Measurements from ENCODE around the gene MELTF.
A peak's percentile ranks its signal among the peaks of the same experiment; 100 is the strongest.

MELTF gene

DNA sequence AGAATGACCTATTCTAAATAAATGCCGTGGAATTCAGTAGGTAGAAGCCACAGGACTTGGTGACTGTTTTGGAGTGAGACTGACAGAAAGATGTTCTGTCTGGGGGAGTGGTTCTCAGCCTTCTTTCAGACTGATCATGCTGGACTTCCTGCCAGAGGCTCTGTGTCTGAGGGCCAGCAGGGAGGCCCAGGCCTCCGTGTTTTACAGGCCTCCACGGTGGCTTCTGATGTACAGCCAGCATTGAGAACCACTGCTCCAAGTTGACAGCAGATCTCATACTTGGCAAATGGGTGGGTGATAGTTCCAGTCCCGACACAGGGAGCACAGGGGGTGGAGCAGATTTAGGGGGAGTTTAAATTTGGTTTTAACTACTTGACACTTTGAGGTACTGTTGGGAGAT lies 54.3 kb downstream of the MELTF start:
- DNase-seq (ENCODE audit: low read depth, low spot score), result no peak
- TF ChIP-seq SUZ12 (IDR thresholded peaks at IDR 0.05; ENCODE audit: extremely low read depth, insufficient read depth, insufficient read length), result no peak
- TF ChIP-seq YY1 (IDR thresholded peaks at IDR 0.05; ENCODE audit: insufficient read depth, insufficient read length), result no peak
- no peak for TF ChIP-seq ZNF274 (IDR thresholded peaks at IDR 0.05; ENCODE audit: low read depth, low read length)
- H3K9ac ChIP-seq (ENCODE audit: insufficient read length, low read depth), result no peak overlapping the region
- H3K36me3 ChIP-seq (ENCODE audit: insufficient read depth, insufficient read length, low read length), result no peaks in the 10 kb centered on the region
- no peak overlapping the region for H3K4me3 ChIP-seq (ENCODE audit: insufficient read length, low read depth)
- no peaks in the 10 kb centered on the region for H3K4me1 ChIP-seq (ENCODE audit: insufficient read depth, insufficient read length)
- peaks cover 13% of the 10 kb centered on the region for H3K27me3 ChIP-seq (ENCODE audit: insufficient read depth, insufficient read length)
- peaks cover 22% of the 10 kb centered on the region for H3K9me3 ChIP-seq (ENCODE audit: insufficient read depth, low read length)

DNA sequence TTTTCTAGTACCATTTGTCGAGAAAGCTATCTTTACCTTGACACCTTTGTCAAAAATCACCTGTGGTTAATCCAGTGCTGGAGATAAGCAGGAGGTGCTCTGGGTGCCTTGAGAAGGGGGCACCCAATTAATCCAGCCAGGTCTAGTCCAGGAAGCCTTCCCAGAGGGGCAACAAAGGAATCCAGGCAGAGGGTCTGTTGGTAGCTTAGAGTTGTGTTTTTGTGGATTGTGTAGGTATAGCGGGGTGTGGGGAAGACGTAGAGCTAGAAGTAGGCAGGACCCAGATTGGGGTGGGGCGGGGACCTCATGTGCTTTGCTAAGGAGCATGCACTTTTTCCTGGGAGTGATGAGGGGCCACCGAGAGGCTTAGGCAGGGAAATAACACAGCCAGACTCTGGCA lies 55.0 kb downstream of the MELTF start:
- Histone ChIP-seq H3K4me3 (ENCODE audit: insufficient read length, low read depth) (no peak overlapping the region), H3K9ac (ENCODE audit: insufficient read length, low read depth) (no peak overlapping the region), H3K36me3 (ENCODE audit: insufficient read depth, insufficient read length, low read length) (no peaks in the 10 kb centered on the region), H3K4me1 (ENCODE audit: insufficient read depth, insufficient read length) (no peaks in the 10 kb centered on the region), H3K9me3 (ENCODE audit: insufficient read depth, low read length) (peaks cover 25% of the 10 kb centered on the region), H3K27me3 (ENCODE audit: insufficient read depth, insufficient read length) (peaks cover 20% of the 10 kb centered on the region)
- no peak for DNase-seq (ENCODE audit: low read depth, low spot score)
- no peak for TF ChIP-seq ZNF274 (IDR thresholded peaks at IDR 0.05; ENCODE audit: low read depth, low read length)
- no peak for TF ChIP-seq YY1 (IDR thresholded peaks at IDR 0.05; ENCODE audit: insufficient read depth, insufficient read length)
- no peak for TF ChIP-seq SUZ12 (IDR thresholded peaks at IDR 0.05; ENCODE audit: extremely low read depth, insufficient read depth, insufficient read length)

DNA sequence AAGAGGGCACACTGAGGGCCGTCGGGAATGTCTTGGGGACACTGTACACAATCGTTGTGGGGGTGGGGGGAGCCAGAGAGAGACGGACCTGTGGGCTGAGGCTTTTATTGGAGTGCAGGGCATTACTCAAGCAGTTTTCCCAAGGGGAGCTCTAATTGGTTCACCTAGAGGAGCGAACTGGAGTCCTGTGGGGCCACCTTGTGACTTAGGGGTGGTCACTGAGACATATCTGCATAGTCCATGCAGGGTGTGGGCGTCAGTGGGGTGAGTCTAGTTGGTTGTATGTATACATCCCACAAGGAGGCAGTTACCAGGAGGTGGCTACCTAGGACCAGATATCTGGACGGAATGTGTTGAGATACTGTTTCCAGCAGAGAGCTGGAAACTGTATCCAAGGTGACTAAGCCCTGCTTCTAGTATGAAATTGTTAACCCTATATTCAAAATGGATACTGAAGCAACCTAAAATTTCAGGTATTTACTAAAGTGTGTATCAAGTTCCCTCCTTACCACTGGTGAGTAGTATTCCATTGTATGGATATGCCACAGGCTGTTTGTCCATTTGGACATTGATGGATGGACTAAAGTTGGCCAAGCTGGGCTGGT lies 58.4 kb downstream of the MELTF start:
- no peak for DNase-seq (ENCODE audit: low read depth, low spot score)

DNA sequence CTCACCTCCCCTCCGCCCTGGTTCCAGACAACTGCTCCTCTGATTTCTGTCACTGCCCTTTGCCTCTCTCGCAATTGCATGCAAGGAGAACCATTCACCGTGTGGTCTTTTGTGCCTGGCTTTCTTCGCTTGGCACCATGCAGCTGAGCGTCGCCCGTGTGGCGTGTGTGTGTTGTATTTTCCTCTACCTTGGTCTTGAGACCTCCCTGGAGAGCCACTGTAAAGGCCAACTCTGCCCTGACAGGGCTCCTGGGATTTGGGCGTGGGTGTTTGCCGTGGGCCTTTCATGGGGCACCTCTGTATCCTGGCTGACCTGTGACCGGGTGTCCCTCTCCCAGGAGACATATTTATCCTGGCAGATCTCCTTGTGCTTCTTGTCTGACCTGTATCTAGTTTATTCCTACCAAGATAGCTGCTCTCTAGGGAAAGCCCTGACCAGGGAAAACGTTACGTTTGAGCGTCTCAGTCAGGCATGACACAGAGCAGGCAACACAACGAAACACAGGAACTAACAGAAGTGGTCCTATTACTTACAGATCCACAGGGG lies 59.0 kb downstream of the MELTF start:
- TF ChIP-seq SUZ12 (IDR thresholded peaks at IDR 0.05; ENCODE audit: extremely low read depth, insufficient read depth, insufficient read length), result no peak
- TF ChIP-seq YY1 (IDR thresholded peaks at IDR 0.05; ENCODE audit: insufficient read depth, insufficient read length), result no peak
- TF ChIP-seq ZNF274 (IDR thresholded peaks at IDR 0.05; ENCODE audit: low read depth, low read length), result no peak
- H3K36me3 ChIP-seq (ENCODE audit: insufficient read depth, insufficient read length, low read length), result no peaks in the 10 kb centered on the region
- no peak overlapping the region for H3K4me3 ChIP-seq (ENCODE audit: insufficient read length, low read depth)
- DNase-seq (ENCODE audit: low read depth, low spot score), result no peak
- H3K27me3 ChIP-seq (ENCODE audit: insufficient read depth, insufficient read length), result peaks cover 52% of the 10 kb centered on the region
- H3K4me1 ChIP-seq (ENCODE audit: insufficient read depth, insufficient read length), result peaks cover 6% of the 10 kb centered on the region
- no peak overlapping the region for H3K9ac ChIP-seq (ENCODE audit: insufficient read length, low read depth)
- peaks cover 25% of the 10 kb centered on the region for H3K9me3 ChIP-seq (ENCODE audit: insufficient read depth, low read length)

More for the DNA sequence above, 58.4 kb downstream of the MELTF start:
- Histone ChIP-seq H3K9ac (ENCODE audit: insufficient read length, low read depth) (no peak overlapping the region), H3K4me3 (ENCODE audit: insufficient read length, low read depth) (no peak overlapping the region), H3K4me1 (ENCODE audit: insufficient read depth, insufficient read length) (peaks cover 6% of the 10 kb centered on the region), H3K9me3 (ENCODE audit: insufficient read depth, low read length) (peaks cover 25% of the 10 kb centered on the region), H3K27me3 (ENCODE audit: insufficient read depth, insufficient read length) (peaks cover 52% of the 10 kb centered on the region), H3K36me3 (ENCODE audit: insufficient read depth, insufficient read length, low read length) (no peaks in the 10 kb centered on the region)
- TF ChIP-seq ZNF274 (IDR thresholded peaks at IDR 0.05; ENCODE audit: low read depth, low read length), result no peak
- no peak for TF ChIP-seq SUZ12 (IDR thresholded peaks at IDR 0.05; ENCODE audit: extremely low read depth, insufficient read depth, insufficient read length)
- no peak for TF ChIP-seq YY1 (IDR thresholded peaks at IDR 0.05; ENCODE audit: insufficient read depth, insufficient read length)

GRCh38 chr3:196969660-196970546 lies 59.7 kb downstream of the MELTF start:
- TF ChIP-seq ZNF274 (IDR thresholded peaks at IDR 0.05; ENCODE audit: low read depth, low read length), result no peak
- TF ChIP-seq SUZ12 (IDR thresholded peaks at IDR 0.05; ENCODE audit: extremely low read depth, insufficient read depth, insufficient read length), result peak; percentile 46
- peaks cover 25% of the 10 kb centered on the region for H3K9me3 ChIP-seq (ENCODE audit: insufficient read depth, low read length)
- H3K4me1 ChIP-seq (ENCODE audit: insufficient read depth, insufficient read length), result peaks cover 6% of the 10 kb centered on the region
- H3K36me3 ChIP-seq (ENCODE audit: insufficient read depth, insufficient read length, low read length), result no peaks in the 10 kb centered on the region
- peaks cover 52% of the 10 kb centered on the region for H3K27me3 ChIP-seq (ENCODE audit: insufficient read depth, insufficient read length)
- DNase-seq (ENCODE audit: low read depth, low spot score), result peak; percentile 39
- H3K4me3 ChIP-seq (ENCODE audit: insufficient read length, low read depth), result peak overlapping the region; percentile 72
- peak overlapping the region; percentile 86 for H3K9ac ChIP-seq (ENCODE audit: insufficient read length, low read depth)

DNA sequence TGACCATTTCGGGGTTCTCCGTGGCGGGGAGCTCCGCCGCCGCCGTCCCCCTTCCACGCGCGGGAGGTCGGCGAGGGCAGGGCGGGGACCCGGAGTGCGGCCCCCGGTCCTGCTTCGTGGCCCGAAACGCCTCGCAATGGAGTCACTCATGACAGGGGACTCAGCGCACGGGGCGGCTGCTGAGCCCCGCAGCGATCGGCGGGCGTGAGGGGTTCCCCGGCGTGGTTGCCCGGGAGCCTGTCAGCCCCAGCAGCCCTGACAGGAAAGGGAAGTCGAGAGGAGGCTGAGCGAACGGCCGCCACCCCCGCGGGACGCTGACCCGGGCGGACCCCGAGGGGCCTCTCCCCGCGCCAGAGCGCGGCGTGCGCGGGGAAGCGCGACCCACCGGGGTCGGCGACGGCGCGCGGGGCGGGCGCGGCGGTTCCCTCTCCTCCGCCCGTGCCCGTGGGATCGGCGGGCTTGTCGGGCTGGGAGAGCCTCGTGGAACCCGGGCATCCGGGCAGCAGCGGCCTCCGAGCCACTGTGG lies 60.4 kb downstream of the MELTF start:
- H3K9me3 ChIP-seq (ENCODE audit: insufficient read depth, low read length), result peaks cover 25% of the 10 kb centered on the region
- peak overlapping the region; percentile 86 for H3K9ac ChIP-seq (ENCODE audit: insufficient read length, low read depth)
- H3K4me3 ChIP-seq (ENCODE audit: insufficient read length, low read depth), result peak overlapping the region; percentile 72
- no peak for TF ChIP-seq ZNF274 (IDR thresholded peaks at IDR 0.05; ENCODE audit: low read depth, low read length)
- TF ChIP-seq SUZ12 (IDR thresholded peaks at IDR 0.05; ENCODE audit: extremely low read depth, insufficient read depth, insufficient read length), result no peak
- no peak for TF ChIP-seq YY1 (IDR thresholded peaks at IDR 0.05; ENCODE audit: insufficient read depth, insufficient read length)
- peaks cover 6% of the 10 kb centered on the region for H3K4me1 ChIP-seq (ENCODE audit: insufficient read depth, insufficient read length)
- DNase-seq (ENCODE audit: low read depth, low spot score), result no peak
- H3K36me3 ChIP-seq (ENCODE audit: insufficient read depth, insufficient read length, low read length), result no peaks in the 10 kb centered on the region
- peaks cover 52% of the 10 kb centered on the region for H3K27me3 ChIP-seq (ENCODE audit: insufficient read depth, insufficient read length)

Measured in NT2/D1 (cell line).